ENCODE measurements around the gene MGLL.

Gene MGLL

DNA sequence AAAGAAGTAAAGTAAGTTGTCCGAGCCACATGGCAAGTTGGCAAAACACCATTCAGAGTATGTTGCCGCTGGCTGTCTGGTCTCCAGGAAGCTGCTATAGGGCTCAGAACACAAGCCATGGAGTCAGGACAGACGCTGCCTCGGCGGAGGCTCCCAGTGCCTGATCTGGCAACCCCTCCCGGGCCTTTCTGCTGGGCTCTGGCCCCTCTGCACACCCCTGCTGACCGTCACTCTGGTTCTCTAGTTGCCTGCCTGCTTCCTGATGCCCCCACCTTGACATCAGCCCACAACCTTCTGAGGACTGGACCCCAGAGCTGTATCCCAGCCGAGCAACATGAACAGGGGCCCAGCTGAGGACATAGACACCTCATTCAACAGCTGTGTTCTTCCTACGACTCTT is 39.1 kb downstream of the MGLL start:
- peaks cover 2% of the 10 kb centered on the region for H3K4me1 Mint-ChIP-seq (ENCODE audit: low read depth)
- no peak overlapping the region for H3K4me3 Mint-ChIP-seq
- H3K27me3 Mint-ChIP-seq, result no peaks in the 10 kb centered on the region
- H3K27ac Mint-ChIP-seq, result no peak overlapping the region
- H3K9me3 Mint-ChIP-seq (ENCODE audit: low read depth), result no peaks in the 10 kb centered on the region
- no peaks in the 10 kb centered on the region for H3K36me3 Mint-ChIP-seq

- Mint-ChIP-seq H3K36me3 (peaks cover 5% of the 10 kb centered on the region), H3K9me3 (ENCODE audit: low read depth) (no peaks in the 10 kb centered on the region), H3K4me3 (no peak overlapping the region), H3K4me1 (ENCODE audit: low read depth) (peaks cover 2% of the 10 kb centered on the region), H3K27me3 (no peaks in the 10 kb centered on the region), H3K27ac (no peak overlapping the region)
These were observed 40.8 kb downstream of the MGLL start for GRCh38 chr3:127781411-127782001.

- Mint-ChIP-seq H3K9me3 (ENCODE audit: low read depth) (no peaks in the 10 kb centered on the region), H3K36me3 (peaks cover 5% of the 10 kb centered on the region), H3K4me1 (ENCODE audit: low read depth) (peaks cover 2% of the 10 kb centered on the region), H3K27ac (no peak overlapping the region), H3K27me3 (no peaks in the 10 kb centered on the region), H3K4me3 (no peak overlapping the region)
These were observed 41.5 kb downstream of the MGLL start for GRCh38 chr3:127780536-127781400.

GRCh38 chr3:127779747-127780146 is 42.6 kb downstream of the MGLL start:
- Mint-ChIP-seq H3K36me3 (peaks cover 5% of the 10 kb centered on the region), H3K4me3 (no peak overlapping the region), H3K9me3 (ENCODE audit: low read depth) (no peaks in the 10 kb centered on the region), H3K4me1 (ENCODE audit: low read depth) (peaks cover 4% of the 10 kb centered on the region), H3K27me3 (no peaks in the 10 kb centered on the region), H3K27ac (peak overlapping the region; percentile 16)

- H3K9me3 Mint-ChIP-seq (ENCODE audit: low read depth), result no peaks in the 10 kb centered on the region
These were observed 44.2 kb downstream of the MGLL start for GRCh38 chr3:127777921-127778656.

DNA sequence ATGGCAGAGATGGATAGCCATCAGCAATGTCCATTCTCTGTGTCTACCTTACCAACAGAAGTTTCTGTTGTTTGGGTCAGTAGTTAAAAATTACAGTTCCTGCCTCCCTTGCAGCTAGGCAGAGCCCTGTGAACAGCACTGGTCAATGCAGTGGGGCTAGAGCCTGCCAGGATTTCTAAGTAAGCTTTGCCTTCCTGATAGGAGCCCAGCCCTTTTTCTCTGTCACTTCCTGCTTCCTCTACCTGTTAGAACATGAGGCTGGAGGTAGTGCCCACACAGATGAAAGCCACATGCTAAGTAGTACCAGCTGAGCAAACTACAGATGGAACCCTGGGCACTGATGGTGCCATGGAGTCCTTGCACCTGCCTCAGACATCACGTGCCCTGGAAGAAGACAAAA is 45.0 kb downstream of the MGLL start:
- no peak overlapping the region for H3K4me3 Mint-ChIP-seq

More at GRCh38 chr3:127777921-127778656, 44.2 kb downstream of the MGLL start:
- Mint-ChIP-seq H3K4me1 (ENCODE audit: low read depth) (peaks cover 4% of the 10 kb centered on the region), H3K27me3 (no peaks in the 10 kb centered on the region), H3K36me3 (peaks cover 5% of the 10 kb centered on the region), H3K27ac (no peak overlapping the region), H3K4me3 (no peak overlapping the region)

GRCh38 chr3:127776347-127776746 is 46.0 kb downstream of the MGLL start:
- Mint-ChIP-seq H3K4me1 (ENCODE audit: low read depth) (peaks cover 4% of the 10 kb centered on the region), H3K36me3 (peaks cover 5% of the 10 kb centered on the region), H3K27ac (no peak overlapping the region), H3K27me3 (no peaks in the 10 kb centered on the region), H3K9me3 (ENCODE audit: low read depth) (no peaks in the 10 kb centered on the region), H3K4me3 (no peak overlapping the region)

More for the DNA sequence above, 45.0 kb downstream of the MGLL start:
- Mint-ChIP-seq H3K27me3 (no peaks in the 10 kb centered on the region), H3K4me1 (ENCODE audit: low read depth) (peaks cover 4% of the 10 kb centered on the region), H3K9me3 (ENCODE audit: low read depth) (no peaks in the 10 kb centered on the region), H3K27ac (no peak overlapping the region), H3K36me3 (peaks cover 5% of the 10 kb centered on the region)

DNA sequence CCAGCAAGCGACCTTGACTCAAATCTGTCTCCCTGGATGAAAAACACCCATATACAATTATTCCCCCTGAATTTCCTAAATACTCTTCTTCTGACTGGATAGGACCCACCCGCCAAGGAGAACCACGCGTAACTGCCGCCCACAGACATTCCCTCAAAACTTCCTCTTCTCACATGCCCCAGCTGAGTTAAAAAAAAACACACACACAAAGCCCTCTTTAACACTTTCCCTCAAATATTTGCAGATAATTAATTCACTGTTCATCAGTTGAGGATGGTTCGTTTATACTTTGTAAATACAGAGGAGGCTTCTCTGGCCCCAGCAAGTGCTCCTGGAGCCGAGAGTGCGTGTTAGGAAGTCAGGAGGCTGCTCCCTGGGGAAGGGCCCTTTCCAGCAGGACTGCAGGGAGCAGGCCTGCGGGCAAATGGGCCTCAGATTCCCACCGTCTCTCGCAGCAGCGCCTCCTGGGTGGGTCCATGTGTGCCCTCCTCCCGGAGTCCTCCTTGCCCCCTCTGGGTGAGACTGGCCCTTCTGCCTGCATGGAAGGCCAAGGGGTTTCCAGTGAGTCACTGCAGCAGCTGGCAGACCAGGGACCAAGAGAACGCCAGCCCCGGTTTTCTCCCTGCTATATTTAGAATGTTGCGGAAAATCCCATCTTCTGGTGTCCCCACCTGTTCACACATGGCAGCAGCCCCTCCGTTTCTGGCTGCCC is 46.8 kb downstream of the MGLL start:
- H3K4me3 Mint-ChIP-seq, result no peak overlapping the region
- H3K27me3 Mint-ChIP-seq, result no peaks in the 10 kb centered on the region
- H3K4me1 Mint-ChIP-seq (ENCODE audit: low read depth), result peaks cover 4% of the 10 kb centered on the region
- no peak overlapping the region for H3K27ac Mint-ChIP-seq
- no peaks in the 10 kb centered on the region for H3K9me3 Mint-ChIP-seq (ENCODE audit: low read depth)
- H3K36me3 Mint-ChIP-seq, result peaks cover 5% of the 10 kb centered on the region

DNA sequence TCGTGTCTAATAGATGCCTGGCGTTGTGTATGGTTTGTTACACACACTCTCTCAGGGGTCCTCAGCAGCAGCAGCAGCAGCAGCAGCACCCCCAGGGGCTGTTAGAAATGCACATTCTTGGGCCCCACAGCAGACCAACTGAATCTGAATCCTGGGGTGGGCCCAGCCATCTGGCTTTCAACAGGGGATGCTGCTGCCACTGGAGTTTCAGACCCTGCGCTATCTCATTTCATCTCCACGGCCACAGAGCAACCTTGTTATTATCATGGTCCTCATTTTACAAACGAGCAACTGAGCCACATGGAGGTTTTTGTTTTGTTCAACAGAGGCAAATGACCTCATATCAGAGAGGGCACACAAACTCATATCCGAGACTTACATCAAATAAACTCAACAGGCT is 47.7 kb downstream of the MGLL start:
- Mint-ChIP-seq H3K4me1 (ENCODE audit: low read depth) (peaks cover 4% of the 10 kb centered on the region), H3K27ac (no peak overlapping the region), H3K36me3 (peaks cover 5% of the 10 kb centered on the region), H3K27me3 (no peaks in the 10 kb centered on the region), H3K4me3 (no peak overlapping the region), H3K9me3 (ENCODE audit: low read depth) (no peaks in the 10 kb centered on the region)

DNA sequence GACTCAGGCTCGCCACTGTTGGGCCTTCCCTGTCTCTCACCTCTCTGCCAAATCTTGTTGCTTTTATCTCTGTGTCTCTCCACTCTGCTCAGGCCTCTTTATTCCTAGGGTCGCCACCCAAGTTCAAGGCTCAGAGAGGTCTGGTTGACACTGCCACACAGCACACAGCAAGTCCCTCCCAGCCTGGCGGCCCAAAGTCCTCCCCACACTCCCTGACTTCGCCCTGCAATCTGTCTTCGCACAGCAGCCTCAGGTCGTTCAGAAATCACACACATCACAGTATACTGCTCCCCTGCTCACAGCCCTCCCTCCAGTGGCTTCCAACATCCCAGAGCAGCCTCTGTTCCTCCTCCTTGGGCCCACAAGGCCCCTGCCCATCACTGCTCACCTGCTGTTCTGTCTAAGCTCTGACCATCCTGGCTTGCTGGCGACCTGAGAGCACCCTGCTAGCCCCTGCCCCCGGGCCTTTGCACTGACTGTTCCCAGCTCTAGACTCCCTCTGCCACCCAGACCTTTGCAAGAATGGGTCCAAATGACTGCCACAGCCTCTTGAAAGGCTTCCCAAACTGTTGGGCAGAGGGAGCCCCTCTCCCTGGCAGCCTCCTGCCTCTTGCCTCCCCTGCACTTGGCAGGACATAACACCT is 48.4 kb downstream of the MGLL start:
- no peaks in the 10 kb centered on the region for H3K9me3 Mint-ChIP-seq (ENCODE audit: low read depth)
- H3K4me3 Mint-ChIP-seq, result no peak overlapping the region
- H3K4me1 Mint-ChIP-seq (ENCODE audit: low read depth), result peaks cover 3% of the 10 kb centered on the region
- H3K27me3 Mint-ChIP-seq, result no peaks in the 10 kb centered on the region
- no peak overlapping the region for H3K27ac Mint-ChIP-seq
- peaks cover 5% of the 10 kb centered on the region for H3K36me3 Mint-ChIP-seq

GRCh38 chr3:127772827-127773751 is 49.2 kb downstream of the MGLL start:
- Mint-ChIP-seq H3K36me3 (peaks cover 11% of the 10 kb centered on the region), H3K27ac (no peak overlapping the region), H3K4me3 (no peak overlapping the region), H3K27me3 (no peaks in the 10 kb centered on the region), H3K4me1 (ENCODE audit: low read depth) (peaks cover 3% of the 10 kb centered on the region), H3K9me3 (ENCODE audit: low read depth) (peaks cover 7% of the 10 kb centered on the region)

- Mint-ChIP-seq H3K27ac (no peak overlapping the region), H3K9me3 (ENCODE audit: low read depth) (peaks cover 14% of the 10 kb centered on the region), H3K27me3 (no peaks in the 10 kb centered on the region), H3K4me1 (ENCODE audit: low read depth) (peaks cover 3% of the 10 kb centered on the region), H3K36me3 (peaks cover 13% of the 10 kb centered on the region), H3K4me3 (no peak overlapping the region)
These were observed 50.0 kb downstream of the MGLL start for GRCh38 chr3:127772273-127772672.

GRCh38 chr3:127771746-127772145 is 50.6 kb downstream of the MGLL start:
- H3K4me3 Mint-ChIP-seq, result no peak overlapping the region
- H3K9me3 Mint-ChIP-seq (ENCODE audit: low read depth), result peaks cover 14% of the 10 kb centered on the region
- H3K36me3 Mint-ChIP-seq, result peaks cover 9% of the 10 kb centered on the region
- H3K27me3 Mint-ChIP-seq, result no peaks in the 10 kb centered on the region
- peaks cover 3% of the 10 kb centered on the region for H3K4me1 Mint-ChIP-seq (ENCODE audit: low read depth)
- H3K27ac Mint-ChIP-seq, result no peak overlapping the region

Measured in activated naive CD8-positive, alpha-beta T cell (primary cell).